ENCODE data around the gene OMG.

Gene OMG

DNA sequence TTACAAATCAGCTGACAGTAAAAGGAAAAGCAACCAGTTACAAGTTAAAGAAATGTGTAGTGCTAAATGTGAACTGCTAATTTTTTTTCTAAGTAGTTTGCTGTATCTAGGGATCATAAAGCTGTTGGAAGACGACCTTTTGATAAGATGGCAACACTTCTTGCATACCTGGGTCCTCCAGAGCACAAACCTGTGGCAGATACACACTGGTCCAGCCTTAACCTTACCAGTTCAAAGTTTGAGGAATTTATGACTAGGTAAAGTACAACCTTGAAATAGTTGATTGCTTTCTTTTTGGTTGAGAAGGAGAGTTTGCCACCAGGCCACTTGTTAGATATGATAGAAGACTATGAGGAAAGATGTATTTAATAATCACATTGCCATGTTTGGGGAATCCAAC, 35.4 kb downstream of the OMG start:
- DNase-seq (ENCODE audit: insufficient read length, low spot score) (no peak), FAIRE-seq (no peak)
- TF ChIP-seq POLR2A (IDR thresholded peaks at IDR 0.05; ENCODE audit: low read depth, low read length): no peak

DNA sequence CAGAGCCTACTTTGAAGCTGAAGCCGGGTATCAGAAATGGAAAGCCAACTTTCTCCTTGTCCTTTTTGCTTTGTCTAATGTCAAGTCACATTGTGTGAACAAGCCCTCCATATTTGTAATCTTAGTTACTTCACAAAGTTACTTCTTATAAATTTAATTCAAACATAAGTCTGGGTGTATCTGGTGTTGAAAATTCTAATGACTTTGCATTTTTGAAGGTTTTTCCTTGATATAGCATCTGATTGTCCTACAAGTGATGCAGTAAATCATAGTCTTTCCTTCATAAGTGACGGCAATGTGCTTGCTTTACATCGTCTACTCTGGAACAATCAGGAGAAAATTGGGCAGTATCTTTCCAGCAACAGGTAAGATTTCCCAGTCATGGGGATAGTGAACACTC, 36.9 kb downstream of the OMG start:
- DNase-seq (ENCODE audit: insufficient read length, low spot score): no peak
- no peak for FAIRE-seq
- TF ChIP-seq POLR2A (IDR thresholded peaks at IDR 0.05; ENCODE audit: low read depth, low read length): no peak

DNA sequence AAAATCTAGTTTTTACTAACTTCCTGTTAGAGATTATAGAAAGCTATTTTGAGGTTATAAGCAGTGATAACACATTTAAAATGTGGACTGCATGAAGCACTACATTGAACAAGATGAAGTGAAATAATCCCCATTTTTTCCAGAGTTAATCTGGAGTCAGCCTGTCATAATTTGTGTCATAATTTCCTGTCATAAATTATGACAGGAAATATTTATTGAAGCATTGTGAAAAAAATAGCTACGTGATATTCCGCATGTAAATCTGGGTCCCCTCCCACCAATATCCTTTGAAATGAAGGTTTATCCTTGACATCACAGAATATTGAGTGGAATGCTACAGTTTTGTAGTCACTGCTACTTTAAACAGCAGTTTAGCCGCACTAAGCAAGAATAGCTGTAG, 40.1 kb downstream of the OMG start:
- DNase-seq (ENCODE audit: insufficient read length, low spot score) (no peak), FAIRE-seq (no peak)
- no peak for TF ChIP-seq POLR2A (IDR thresholded peaks at IDR 0.05; ENCODE audit: low read depth, low read length)

- DNase-seq (ENCODE audit: insufficient read length, low spot score): no peak
- TF ChIP-seq POLR2A (IDR thresholded peaks at IDR 0.05; ENCODE audit: low read depth, low read length): no peak
- no peak for FAIRE-seq
Observed at GRCh38 chr17:31254654-31255053, 42.4 kb downstream of the OMG start.

GRCh38 chr17:31252741-31253140, 44.3 kb downstream of the OMG start:
- DNase-seq (ENCODE audit: insufficient read length, low spot score) (no peak), FAIRE-seq (no peak)
- no peak for TF ChIP-seq POLR2A (IDR thresholded peaks at IDR 0.05; ENCODE audit: low read depth, low read length)

DNA sequence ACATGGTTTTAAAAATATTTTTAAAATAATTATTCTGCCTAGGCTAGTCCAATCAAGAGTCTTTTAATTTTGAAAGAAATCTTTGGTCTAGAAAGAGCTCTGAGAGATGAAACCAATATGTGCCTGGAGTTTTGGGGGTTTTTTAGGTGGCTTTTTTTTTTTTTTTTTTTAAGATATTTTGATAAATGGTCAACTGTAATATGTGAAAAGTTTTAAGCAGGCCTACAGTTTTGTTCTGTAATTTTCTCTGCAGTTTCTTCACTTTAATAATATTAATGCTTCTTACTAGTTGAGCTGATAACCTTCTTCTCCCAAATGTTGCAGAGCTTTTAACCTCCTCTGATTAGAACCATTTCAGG, 45.1 kb downstream of the OMG start:
- TF ChIP-seq POLR2A (IDR thresholded peaks at IDR 0.05; ENCODE audit: low read depth, low read length): no peak
- FAIRE-seq: no peak

DNA sequence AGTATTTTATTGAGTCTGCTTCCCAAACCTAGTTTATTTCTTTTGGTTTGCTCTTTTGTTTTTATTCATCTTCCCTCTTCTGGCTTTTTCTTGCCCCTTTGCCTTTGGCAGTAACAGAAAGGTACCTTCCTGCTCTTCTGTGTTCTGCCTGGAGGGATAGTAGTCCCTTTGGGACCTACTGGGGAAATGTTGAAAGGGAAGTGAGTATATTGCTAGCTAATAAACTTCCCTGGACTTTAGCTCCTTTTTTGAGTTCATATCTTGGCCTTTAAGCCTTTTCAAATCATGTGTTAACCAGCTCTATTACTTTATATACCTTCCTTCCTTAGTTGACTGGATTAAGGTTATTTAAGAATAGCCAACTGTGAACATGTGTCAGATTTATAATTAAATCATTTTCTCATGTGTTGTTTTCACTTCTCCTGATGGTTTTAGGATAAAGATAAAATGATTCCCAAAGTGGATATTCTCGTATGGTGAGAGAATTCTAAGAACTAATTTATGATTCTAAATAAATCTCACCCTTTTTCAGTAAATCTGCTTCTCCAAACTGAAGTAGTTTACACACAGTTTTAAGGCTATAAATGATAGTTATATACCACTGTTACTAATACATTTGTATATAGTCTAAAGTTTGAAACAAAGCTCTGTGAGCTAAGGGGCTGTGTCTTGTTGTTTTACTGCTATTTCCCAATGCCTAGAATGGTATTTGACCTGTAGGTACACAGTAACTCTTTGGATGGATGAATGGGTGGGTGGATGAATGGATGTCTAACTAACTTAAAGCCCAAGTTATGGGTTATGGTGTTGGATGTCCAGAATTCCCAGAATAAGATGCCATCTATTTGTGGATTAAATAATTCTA, 45.7 kb downstream of the OMG start:
- FAIRE-seq: no peak
- no peak for DNase-seq (ENCODE audit: insufficient read length, low spot score)
- TF ChIP-seq POLR2A (IDR thresholded peaks at IDR 0.05; ENCODE audit: low read depth, low read length): no peak

More for the DNA sequence above, 45.1 kb downstream of the OMG start:
- DNase-seq (ENCODE audit: insufficient read length, low spot score): no peak

GRCh38 chr17:31250229-31250628, 46.8 kb downstream of the OMG start:
- FAIRE-seq (no peak), DNase-seq (ENCODE audit: insufficient read length, low spot score) (no peak)
- no peak for TF ChIP-seq POLR2A (IDR thresholded peaks at IDR 0.05; ENCODE audit: low read depth, low read length)

DNA sequence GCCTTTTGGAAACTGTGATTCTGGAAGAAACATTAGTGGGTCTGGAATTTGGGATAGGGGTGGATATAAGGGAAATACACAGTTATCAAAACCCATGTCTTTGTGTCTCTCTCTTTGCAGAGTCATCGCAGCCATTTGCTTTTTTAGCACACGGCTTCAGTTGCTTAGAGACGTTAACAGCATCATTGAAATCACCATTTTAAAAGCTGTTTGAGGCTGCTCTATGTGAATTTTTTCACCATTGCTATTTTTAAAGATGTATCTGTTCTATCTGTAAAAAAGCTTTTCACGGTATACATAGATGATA, 47.3 kb downstream of the OMG start:
- FAIRE-seq: no peak
- no peak for TF ChIP-seq POLR2A (IDR thresholded peaks at IDR 0.05; ENCODE audit: low read depth, low read length)
- DNase-seq (ENCODE audit: insufficient read length, low spot score): no peak

GRCh38 chr17:31248986-31249834, 47.8 kb downstream of the OMG start:
- FAIRE-seq (no peak), DNase-seq (ENCODE audit: insufficient read length, low spot score) (no peak)
- TF ChIP-seq POLR2A (IDR thresholded peaks at IDR 0.05; ENCODE audit: low read depth, low read length): no peak
